NCI-H2171 treated with DMSO at 0.1 percent for 48 hours (cell line): ENCODE data around the gene AQP5.

ENCODE experiments used
- DNase-seq: peaks from one replicate; lab custom pipeline; 2025; lab: John Stamatoyannopoulos, UW

AQP5 gene

GRCh38 chr12:49932533-49933130 lies 29.0 kb upstream of the AQP5 start:
- no peak for DNase-seq

GRCh38 chr12:49933796-49934195 lies 27.9 kb upstream of the AQP5 start:
- DNase-seq = peak; percentile 68

GRCh38 chr12:49934505-49934904 lies 27.2 kb upstream of the AQP5 start:
- no peak for DNase-seq

GRCh38 chr12:49936925-49937324 lies 24.7 kb upstream of the AQP5 start:
- DNase-seq = no peak

- DNase-seq = no peak
Observed at GRCh38 chr12:49937639-49938300, 23.9 kb upstream of the AQP5 start.

GRCh38 chr12:49939307-49939706 lies 22.4 kb upstream of the AQP5 start:
- DNase-seq = no peak

- DNase-seq = no peak
Observed at GRCh38 chr12:49939707-49940106, 22.0 kb upstream of the AQP5 start.

- DNase-seq = peak; percentile 79
Observed at GRCh38 chr12:49941556-49942511, 19.8 kb upstream of the AQP5 start.

- DNase-seq = no peak
Observed at GRCh38 chr12:49942512-49942893, 19.2 kb upstream of the AQP5 start.

- DNase-seq = peak; percentile 13
Observed at GRCh38 chr12:49942921-49943624, 18.6 kb upstream of the AQP5 start.

- DNase-seq = no peak
Observed at GRCh38 chr12:49943625-49943960, 18.1 kb upstream of the AQP5 start.

GRCh38 chr12:49944046-49944445 lies 17.6 kb upstream of the AQP5 start:
- peak; percentile 5 for DNase-seq

GRCh38 chr12:49944718-49945117 lies 17.0 kb upstream of the AQP5 start:
- no peak for DNase-seq

GRCh38 chr12:49945394-49946080 lies 16.1 kb upstream of the AQP5 start:
- DNase-seq = no peak

- DNase-seq = no peak
Observed at GRCh38 chr12:49946086-49946485, 15.6 kb upstream of the AQP5 start.

- DNase-seq = no peak
Observed at GRCh38 chr12:49946497-49946896, 15.2 kb upstream of the AQP5 start.

GRCh38 chr12:49947593-49948226 lies 14.0 kb upstream of the AQP5 start:
- DNase-seq = no peak

- no peak for DNase-seq
Observed at GRCh38 chr12:49948866-49949845, 12.5 kb upstream of the AQP5 start.

- no peak for DNase-seq
Observed at GRCh38 chr12:49949866-49950265, 11.8 kb upstream of the AQP5 start.
